SK-N-MC (cell line): ENCODE measurements around the gene TXNRD1.

Experiments
- EZH2 ChIP-seq: fragments of 200-600 bp; sonication (generic); IDR thresholded peaks from one replicate; pipeline ENCODE4 v1.6.1; 2017; ENCODE audit warnings: antibody characterized with exemption
- FOXP2 ChIP-seq: optimal IDR thresholded peaks from 2 replicates; pipeline ENCODE3; 2011; ENCODE audit warnings: mild to moderate bottlenecking, moderate library complexity; ENCODE audit not compliant: insufficient read depth; ENCODE audit errors: extremely low read length, control extremely low read depth
- POLR2AphosphoS5 ChIP-seq: IDR thresholded peaks from 2 replicates; pipeline ENCODE4 v1.6.1; 2012; ENCODE audit warnings: mild to moderate bottlenecking, low read depth, low read length, borderline replicate concordance

DNA sequence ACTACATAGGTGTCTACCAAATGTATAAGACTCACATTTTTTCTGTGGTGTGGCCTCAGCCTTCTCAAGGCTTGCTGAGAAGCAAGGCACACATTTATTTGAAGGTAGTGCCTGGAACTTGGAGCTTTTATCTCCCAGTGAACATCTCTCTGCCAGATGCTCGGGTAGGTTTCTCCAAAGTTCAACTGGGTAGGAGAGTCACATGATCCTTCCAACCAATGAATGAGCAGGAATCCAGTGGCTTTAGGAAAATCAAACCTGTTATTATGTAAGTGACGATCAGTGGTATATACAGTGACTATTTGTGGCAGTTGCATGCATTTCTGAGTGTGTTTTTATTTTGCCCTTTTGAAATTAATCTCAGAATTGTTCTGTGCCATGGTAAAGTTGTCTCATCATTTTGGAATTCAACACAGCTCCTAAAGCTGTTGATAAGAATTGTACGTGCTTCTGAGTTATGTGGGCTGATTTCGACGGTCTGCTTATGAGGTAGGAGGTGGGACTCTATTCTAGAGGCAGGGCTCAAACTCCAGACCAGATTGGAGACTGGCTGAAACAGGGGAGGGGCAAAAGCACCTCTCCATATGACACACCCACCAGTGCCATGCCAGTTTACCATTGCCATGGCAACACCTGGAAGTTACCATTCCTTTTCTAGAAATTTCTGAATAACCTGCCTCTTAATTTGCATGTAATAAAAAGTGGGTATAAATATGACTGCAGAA is 145.6 kb downstream of the TXNRD1 start:
- TF ChIP-seq EZH2 (no peak), POLR2AphosphoS5 (no peak), FOXP2 (no peak)
